ENCODE data around the gene DPY19L1. TPM values are rescaled to one million over a fixed set of nuclear protein-coding genes. Genes with fewer than 3 reads are reported as not detected.
"Not testable (repeated sequence)": the region's sequence is repeated elsewhere in the genome, so short reads cannot be mapped to it uniquely, and the experiment has no call there.

Gene DPY19L1
- total RNA-seq, 1 donor from 2014 or later: 33.6 TPM

DNA sequence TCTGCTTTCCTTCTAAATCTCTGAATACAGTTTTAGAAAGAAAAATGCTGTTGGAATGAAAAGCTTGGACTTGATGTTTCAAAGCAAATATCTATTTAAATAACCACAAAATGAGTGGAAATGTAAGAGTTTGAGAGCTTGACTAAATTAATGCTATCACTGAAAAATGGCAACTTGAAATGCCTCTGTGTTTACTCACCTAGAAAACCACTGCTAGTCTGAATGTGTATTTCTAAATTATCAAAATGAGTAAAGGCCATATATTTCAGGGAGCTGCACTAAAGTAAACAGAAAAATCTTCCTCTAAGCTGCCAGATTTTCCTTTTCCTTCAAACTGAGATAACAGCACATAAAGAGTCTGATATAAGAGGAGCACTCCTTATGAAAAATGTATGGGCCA, 87.9 kb downstream of the DPY19L1 start:
- DNase-seq (ENCODE audit: low spot score): no peak
- Mint-ChIP-seq H3K27me3 (ENCODE audit: unreplicated experiment) (no peaks in the 10 kb centered on the region), H3K9me3 (ENCODE audit: unreplicated experiment) (no peaks in the 10 kb centered on the region), H3K27ac (ENCODE audit: unreplicated experiment) (no peak overlapping the region), H3K36me3 (ENCODE audit: low read depth, unreplicated experiment) (no peaks in the 10 kb centered on the region), H3K4me1 (ENCODE audit: unreplicated experiment) (peaks cover 27% of the 10 kb centered on the region), H3K4me3 (ENCODE audit: unreplicated experiment) (no peak overlapping the region)
- TF ChIP-seq, protein P1, sequence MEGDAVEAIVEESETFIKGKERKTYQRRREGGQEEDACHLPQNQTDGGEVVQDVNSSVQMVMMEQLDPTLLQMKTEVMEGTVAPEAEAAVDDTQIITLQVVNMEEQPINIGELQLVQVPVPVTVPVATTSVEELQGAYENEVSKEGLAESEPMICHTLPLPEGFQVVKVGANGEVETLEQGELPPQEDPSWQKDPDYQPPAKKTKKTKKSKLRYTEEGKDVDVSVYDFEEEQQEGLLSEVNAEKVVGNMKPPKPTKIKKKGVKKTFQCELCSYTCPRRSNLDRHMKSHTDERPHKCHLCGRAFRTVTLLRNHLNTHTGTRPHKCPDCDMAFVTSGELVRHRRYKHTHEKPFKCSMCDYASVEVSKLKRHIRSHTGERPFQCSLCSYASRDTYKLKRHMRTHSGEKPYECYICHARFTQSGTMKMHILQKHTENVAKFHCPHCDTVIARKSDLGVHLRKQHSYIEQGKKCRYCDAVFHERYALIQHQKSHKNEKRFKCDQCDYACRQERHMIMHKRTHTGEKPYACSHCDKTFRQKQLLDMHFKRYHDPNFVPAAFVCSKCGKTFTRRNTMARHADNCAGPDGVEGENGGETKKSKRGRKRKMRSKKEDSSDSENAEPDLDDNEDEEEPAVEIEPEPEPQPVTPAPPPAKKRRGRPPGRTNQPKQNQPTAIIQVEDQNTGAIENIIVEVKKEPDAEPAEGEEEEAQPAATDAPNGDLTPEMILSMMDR (IDR thresholded peaks at IDR 0.05; ENCODE audit: unreplicated experiment): no peak

GRCh38 chr7:34947427-34947826, 89.9 kb downstream of the DPY19L1 start:
- H3K27me3 Mint-ChIP-seq (ENCODE audit: unreplicated experiment); H3K36me3 Mint-ChIP-seq (ENCODE audit: low read depth, unreplicated experiment); H3K27ac Mint-ChIP-seq (ENCODE audit: unreplicated experiment); H3K4me3 Mint-ChIP-seq (ENCODE audit: unreplicated experiment); H3K9me3 Mint-ChIP-seq (ENCODE audit: unreplicated experiment); DNase-seq (ENCODE audit: low spot score): not testable (repeated sequence)
- H3K4me1 Mint-ChIP-seq (ENCODE audit: unreplicated experiment): peaks cover 25% of the 10 kb centered on the region

GRCh38 chr7:34946486-34946885, 90.8 kb downstream of the DPY19L1 start:
- TF ChIP-seq, protein P1 (IDR thresholded peaks at IDR 0.05; ENCODE audit: unreplicated experiment): no peak
- DNase-seq (ENCODE audit: low spot score): no peak
- Mint-ChIP-seq H3K9me3 (ENCODE audit: unreplicated experiment) (no peaks in the 10 kb centered on the region), H3K4me3 (ENCODE audit: unreplicated experiment) (no peak overlapping the region), H3K27ac (ENCODE audit: unreplicated experiment) (no peak overlapping the region), H3K27me3 (ENCODE audit: unreplicated experiment) (no peaks in the 10 kb centered on the region), H3K4me1 (ENCODE audit: unreplicated experiment) (peaks cover 16% of the 10 kb centered on the region), H3K36me3 (ENCODE audit: low read depth, unreplicated experiment) (no peaks in the 10 kb centered on the region)

- H3K4me3 Mint-ChIP-seq (ENCODE audit: unreplicated experiment); H3K9me3 Mint-ChIP-seq (ENCODE audit: unreplicated experiment); H3K36me3 Mint-ChIP-seq (ENCODE audit: low read depth, unreplicated experiment); H3K27ac Mint-ChIP-seq (ENCODE audit: unreplicated experiment); DNase-seq (ENCODE audit: low spot score); H3K27me3 Mint-ChIP-seq (ENCODE audit: unreplicated experiment): not testable (repeated sequence)
- peaks cover 15% of the 10 kb centered on the region for H3K4me1 Mint-ChIP-seq (ENCODE audit: unreplicated experiment)
Measured at GRCh38 chr7:34945894-34946477, 91.3 kb downstream of the DPY19L1 start.

GRCh38 chr7:34939175-34939574, 98.1 kb downstream of the DPY19L1 start:
- TF ChIP-seq, protein P1 (IDR thresholded peaks at IDR 0.05; ENCODE audit: unreplicated experiment): no peak
- H3K4me1 Mint-ChIP-seq (ENCODE audit: unreplicated experiment): peaks cover 4% of the 10 kb centered on the region
- no peak overlapping the region for H3K27ac Mint-ChIP-seq (ENCODE audit: unreplicated experiment)
- no peak overlapping the region for H3K4me3 Mint-ChIP-seq (ENCODE audit: unreplicated experiment)
- H3K27me3 Mint-ChIP-seq (ENCODE audit: unreplicated experiment): peaks cover 6% of the 10 kb centered on the region
- peaks cover 12% of the 10 kb centered on the region for H3K36me3 Mint-ChIP-seq (ENCODE audit: low read depth, unreplicated experiment)
- H3K9me3 Mint-ChIP-seq (ENCODE audit: unreplicated experiment): no peaks in the 10 kb centered on the region
- DNase-seq (ENCODE audit: low spot score): no peak

GRCh38 chr7:34935735-34936165, 101.5 kb downstream of the DPY19L1 start:
- peaks cover 19% of the 10 kb centered on the region for H3K36me3 Mint-ChIP-seq (ENCODE audit: low read depth, unreplicated experiment)
- not testable (repeated sequence) for H3K4me1 Mint-ChIP-seq (ENCODE audit: unreplicated experiment); H3K27ac Mint-ChIP-seq (ENCODE audit: unreplicated experiment); H3K27me3 Mint-ChIP-seq (ENCODE audit: unreplicated experiment); H3K4me3 Mint-ChIP-seq (ENCODE audit: unreplicated experiment); H3K9me3 Mint-ChIP-seq (ENCODE audit: unreplicated experiment); DNase-seq (ENCODE audit: low spot score)

All from endothelial cell (in vitro differentiated cells).